NCI-H2196 treated with DMSO at 0.1 percent for 48 hours (cell line): ENCODE data around the gene KIR3DL3.
"Not testable (repeated sequence)": the region's sequence is repeated elsewhere in the genome, so short reads cannot be mapped to it uniquely, and the experiment has no call there.

ENCODE experiments used
- DNase-seq: peaks from one replicate; lab custom pipeline; 2025; ENCODE audit not compliant: unreplicated experiment; lab: John Stamatoyannopoulos, UW

KIR3DL3 gene

DNA sequence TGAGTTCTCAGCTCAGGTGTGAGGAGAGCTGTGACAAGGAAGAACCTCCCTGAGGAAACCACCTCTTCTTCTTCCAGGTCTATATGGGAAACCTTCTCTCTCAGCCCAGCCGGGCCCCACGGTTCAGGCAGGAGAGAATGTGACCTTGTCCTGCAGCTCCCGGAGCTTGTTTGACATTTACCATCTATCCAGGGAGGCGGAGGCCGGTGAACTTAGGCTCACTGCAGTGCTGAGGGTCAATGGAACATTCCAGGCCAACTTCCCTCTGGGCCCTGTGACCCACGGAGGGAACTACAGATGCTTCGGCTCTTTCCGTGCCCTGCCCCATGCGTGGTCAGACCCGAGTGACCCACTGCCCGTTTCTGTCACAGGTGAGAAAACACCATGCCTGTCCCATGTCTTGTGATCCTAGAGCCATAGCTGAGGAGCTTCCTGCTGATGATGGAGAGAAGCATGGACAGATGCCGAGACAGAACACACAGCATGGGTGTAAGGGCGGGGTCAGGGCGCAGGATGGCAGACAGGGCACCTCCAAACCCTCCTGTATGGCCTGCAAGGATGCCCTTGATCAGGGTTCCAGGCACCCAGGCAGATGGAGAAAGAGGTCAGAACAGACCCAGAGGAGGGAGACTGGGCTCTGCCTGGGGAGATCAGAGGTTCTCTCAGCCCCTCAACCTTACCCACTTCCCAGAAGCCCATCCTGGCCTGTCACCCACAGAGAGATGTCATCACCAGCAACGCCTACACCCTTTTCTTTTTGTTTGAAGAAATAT lies 5.4 kb downstream of the KIR3DL3 start:
- no peak for DNase-seq

DNA sequence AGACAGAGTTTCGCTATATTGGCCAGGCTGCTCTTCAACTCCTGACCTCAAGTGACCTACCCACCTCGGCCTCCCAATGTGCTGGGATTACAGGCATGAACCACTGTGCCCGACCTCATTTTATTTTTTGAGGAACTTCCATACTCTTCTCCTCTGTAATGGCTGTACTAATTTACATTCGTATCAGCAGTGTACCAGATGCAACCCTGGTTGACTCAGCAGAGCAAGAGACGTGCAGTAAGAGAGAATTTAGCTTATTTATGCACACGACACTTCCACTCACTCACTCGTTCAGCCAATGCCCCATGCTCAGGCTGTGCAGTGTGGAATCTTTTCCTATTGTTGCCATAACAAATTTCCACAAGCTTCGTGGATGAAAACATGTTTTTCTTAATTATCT lies 6.9 kb downstream of the KIR3DL3 start:
- DNase-seq, result no peak

DNA sequence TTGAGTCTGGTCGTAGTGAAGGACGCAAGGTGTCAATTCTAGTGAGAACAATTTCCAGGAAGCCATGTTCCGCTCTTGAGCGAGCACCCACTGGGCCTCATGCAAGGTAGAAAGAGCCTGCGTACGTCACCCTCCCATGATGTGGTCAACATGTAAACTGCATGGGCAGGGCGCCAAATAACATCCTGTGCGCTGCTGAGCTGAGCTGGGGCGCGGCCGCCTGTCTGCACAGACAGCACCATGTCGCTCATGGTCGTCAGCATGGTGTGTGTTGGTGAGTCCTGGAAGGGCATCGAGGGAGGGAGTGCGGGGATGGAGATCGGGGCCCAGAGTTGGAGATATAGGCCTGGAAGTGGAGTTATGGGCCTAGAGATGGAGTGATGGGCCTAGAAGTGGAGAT lies 14.1 kb downstream of the KIR3DL3 start, which contains the start of gene KIR2DL3:
Gene KIR2DL3 (plus strand): TSS at position 208 of the 400 bp plus-strand sequence. CDS start 33 bp downstream, at position 241.
- not testable (repeated sequence) for DNase-seq

GRCh38 chr19:54738715-54739114 lies 14.5 kb downstream of the KIR3DL3 start:
- no peak for DNase-seq

DNA sequence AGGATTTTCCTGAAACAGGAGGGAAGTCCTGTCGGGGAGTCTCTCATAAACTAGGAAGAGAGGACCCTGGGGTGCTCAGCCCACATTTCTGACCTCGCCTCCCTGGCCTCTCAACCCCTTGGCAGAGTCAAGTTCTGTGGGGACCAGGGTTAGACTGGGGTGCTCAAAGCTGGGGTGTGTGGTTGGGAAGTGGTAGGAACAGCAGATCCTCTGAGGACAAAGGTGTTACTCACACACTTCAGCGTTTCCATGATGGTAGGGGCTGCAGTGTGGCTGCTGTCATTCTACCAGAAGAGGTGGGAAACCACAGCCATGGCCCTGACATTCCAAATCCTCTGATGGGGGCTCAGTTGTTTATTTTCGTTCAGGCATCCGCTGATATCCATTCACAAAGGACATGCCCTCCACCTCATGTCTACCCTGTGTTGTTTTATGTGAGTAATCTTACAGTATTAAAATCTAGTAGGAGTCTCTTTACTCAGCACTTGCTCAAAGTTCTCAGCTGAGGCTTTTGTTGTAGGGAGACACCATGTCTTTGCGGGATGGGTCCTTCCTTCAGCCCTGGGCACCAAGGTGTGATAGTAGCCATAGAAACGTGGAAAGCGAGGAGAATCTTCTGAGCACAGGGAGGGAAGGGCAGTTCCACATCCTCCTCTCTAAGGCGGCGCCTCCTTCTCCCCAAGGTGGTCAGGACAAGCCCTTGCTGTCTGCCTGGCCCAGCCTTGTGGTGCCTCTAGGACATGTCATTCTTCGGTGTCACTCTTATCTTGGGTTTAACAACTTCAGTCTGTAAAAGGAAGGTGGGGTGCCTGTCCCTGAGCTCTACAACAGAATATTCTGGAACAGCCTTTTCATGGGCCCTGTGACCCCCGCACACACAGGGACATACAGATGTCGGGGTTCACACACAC lies 15.6 kb downstream of the KIR3DL3 start:
- DNase-seq, result no peak

DNA sequence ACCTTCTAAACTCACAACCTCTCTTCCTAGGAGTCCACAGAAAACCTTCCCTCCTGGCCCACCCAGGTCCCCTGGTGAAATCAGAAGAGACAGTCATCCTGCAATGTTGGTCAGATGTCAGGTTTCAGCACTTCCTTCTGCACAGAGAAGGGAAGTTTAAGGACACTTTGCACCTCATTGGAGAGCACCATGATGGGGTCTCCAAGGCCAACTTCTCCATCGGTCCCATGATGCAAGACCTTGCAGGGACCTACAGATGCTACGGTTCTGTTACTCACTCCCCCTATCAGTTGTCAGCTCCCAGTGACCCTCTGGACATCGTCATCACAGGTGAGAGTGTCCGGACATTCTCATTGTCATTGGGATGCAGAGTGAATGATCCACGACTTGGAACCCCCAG lies 17.7 kb downstream of the KIR3DL3 start:
- not testable (repeated sequence) for DNase-seq

GRCh38 chr19:54744080-54744479 lies 19.8 kb downstream of the KIR3DL3 start:
- not testable (repeated sequence) for DNase-seq

DNA sequence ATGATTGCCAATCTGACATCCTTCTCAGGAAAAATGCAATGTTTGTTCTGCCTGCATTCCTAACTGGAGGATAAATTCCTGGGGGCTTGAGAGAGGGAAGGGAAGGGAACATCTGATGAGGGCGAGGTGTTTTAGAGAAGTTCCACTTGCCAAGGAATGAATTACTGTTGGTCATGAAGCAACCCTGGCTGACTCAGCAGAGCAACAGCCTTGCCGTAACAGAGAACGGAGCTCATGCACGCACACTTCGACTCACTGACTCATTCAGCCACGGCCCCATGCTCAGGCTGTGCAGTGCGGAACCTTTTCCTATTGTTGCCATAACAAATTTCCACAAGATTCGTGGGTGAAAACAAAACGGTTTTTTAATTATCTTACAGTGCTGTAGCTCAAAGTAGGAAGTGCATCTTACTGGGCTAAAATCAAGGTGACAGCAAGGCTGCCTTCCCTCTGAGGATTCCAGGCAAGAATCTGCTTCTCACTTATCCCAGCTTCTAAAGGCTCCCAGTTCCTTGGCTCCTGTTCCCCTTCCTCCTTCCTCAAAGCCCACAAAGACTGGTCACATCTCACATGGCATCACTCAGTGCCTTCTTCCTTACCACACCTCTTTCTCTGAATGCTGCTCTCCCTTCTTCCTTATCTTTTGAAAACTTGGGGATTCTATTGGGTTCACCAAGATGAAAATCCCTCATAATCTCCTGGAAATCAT lies 23.5 kb downstream of the KIR3DL3 start:
- DNase-seq, result not testable (repeated sequence)

- not testable (repeated sequence) for DNase-seq
Observed at GRCh38 chr19:54750276-54750675, 26.0 kb downstream of the KIR3DL3 start.

- DNase-seq, result not testable (repeated sequence)
Observed at GRCh38 chr19:54756204-54757110, 32.2 kb downstream of the KIR3DL3 start.

DNA sequence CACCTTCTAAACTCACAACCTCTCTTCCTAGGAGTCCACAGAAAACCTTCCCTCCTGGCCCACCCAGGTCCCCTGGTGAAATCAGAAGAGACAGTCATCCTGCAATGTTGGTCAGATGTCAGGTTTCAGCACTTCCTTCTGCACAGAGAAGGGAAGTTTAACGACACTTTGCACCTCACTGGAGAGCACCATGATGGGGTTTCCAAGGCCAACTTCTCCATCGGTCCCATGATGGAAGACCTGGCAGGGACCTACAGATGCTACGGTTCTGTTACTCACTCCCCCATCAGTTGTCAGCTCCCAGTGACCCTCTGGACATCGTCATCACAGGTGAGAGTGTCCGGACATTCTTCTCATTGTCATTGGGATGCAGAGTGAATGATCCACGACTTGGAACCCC lies 34.3 kb downstream of the KIR3DL3 start:
- not testable (repeated sequence) for DNase-seq

GRCh38 chr19:54764219-54764618 lies 40.0 kb downstream of the KIR3DL3 start:
- DNase-seq, result not testable (repeated sequence)

GRCh38 chr19:54766464-54766863 lies 42.2 kb downstream of the KIR3DL3 start:
- DNase-seq, result not testable (repeated sequence)

GRCh38 chr19:54769646-54770045 lies 45.4 kb downstream of the KIR3DL3 start, which contains the start of gene KIR2DL1:
Gene KIR2DL1 (plus strand): TSS chr19:54769793. CDS start chr19:54769851, 58 bp downstream.
- DNase-seq, result not testable (repeated sequence)

- not testable (repeated sequence) for DNase-seq
Observed at GRCh38 chr19:54770511-54770910, 46.3 kb downstream of the KIR3DL3 start.

- not testable (repeated sequence) for DNase-seq
Observed at GRCh38 chr19:54771018-54771960, 47.0 kb downstream of the KIR3DL3 start.

GRCh38 chr19:54772666-54773065 lies 48.4 kb downstream of the KIR3DL3 start:
- not testable (repeated sequence) for DNase-seq

- not testable (repeated sequence) for DNase-seq
Observed at GRCh38 chr19:54775095-54775815, 51.0 kb downstream of the KIR3DL3 start.
